Measurements from ENCODE around the gene DDIAS.
"Not testable (repeated sequence)": the region's sequence is repeated elsewhere in the genome, so short reads cannot be mapped to it uniquely, and the experiment has no call there.

Gene DDIAS, protein sequence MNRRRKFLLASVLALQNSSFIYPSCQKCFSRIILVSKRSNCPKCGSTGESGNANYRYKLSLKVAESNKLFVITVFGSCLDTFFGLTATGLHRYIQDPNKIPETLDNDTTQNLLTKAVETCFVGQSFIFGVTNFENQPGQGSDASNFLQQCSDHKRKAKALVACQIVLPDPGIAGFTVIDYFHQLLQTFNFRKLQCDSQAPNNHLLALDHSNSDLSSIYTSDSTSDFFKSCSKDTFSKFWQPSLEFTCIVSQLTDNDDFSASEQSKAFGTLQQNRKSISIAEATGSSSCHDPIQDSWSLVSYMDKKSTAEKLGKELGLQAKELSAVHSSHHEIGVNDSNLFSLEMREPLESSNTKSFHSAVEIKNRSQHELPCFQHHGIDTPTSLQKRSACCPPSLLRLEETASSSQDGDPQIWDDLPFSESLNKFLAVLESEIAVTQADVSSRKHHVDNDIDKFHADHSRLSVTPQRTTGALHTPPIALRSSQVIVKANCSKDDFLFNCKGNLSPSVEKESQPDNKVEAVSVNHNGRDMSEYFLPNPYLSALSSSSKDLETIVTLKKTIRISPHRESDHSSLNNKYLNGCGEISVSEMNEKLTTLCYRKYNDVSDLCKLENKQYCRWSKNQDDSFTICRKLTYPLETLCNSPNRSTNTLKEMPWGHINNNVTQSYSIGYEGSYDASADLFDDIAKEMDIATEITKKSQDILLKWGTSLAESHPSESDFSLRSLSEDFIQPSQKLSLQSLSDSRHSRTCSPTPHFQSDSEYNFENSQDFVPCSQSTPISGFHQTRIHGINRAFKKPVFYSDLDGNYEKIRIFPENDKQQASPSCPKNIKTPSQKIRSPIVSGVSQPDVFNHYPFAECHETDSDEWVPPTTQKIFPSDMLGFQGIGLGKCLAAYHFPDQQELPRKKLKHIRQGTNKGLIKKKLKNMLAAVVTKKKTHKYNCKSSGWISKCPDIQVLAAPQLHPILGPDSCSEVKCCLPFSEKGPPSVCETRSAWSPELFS

GRCh38 chr11:82901165-82901921, at the start of gene DDIAS:
Gene DDIAS, plus strand, starts transcription at chr11:82901736. Its CDS starts 13,003 bp downstream, at chr11:82914739.
- DNase-seq = peak; percentile 92

GRCh38 chr11:82854242-82854641, 47.3 kb upstream of the DDIAS start:
- DNase-seq = no peak

GRCh38 chr11:82854916-82855315, 46.6 kb upstream of the DDIAS start:
- DNase-seq = not testable (repeated sequence)

DNA sequence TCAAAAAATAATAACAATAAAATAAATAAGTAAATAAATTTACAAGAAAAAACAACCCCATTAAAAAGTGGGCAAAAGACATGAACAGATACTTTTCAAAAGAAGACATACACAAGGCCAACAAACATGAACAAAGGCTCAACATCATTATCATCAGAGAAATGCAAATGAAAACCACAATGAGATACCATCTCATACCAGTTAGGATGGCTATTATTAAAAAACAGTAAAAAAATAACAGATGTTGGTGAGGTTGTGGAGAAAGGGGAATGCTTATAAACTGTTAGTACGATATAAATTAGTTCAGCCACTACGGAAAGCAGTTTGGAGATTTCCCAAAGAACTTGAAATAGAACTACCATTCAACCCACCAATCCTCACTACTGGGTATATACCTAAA, 45.9 kb upstream of the DDIAS start:
- DNase-seq = no peak

DNA sequence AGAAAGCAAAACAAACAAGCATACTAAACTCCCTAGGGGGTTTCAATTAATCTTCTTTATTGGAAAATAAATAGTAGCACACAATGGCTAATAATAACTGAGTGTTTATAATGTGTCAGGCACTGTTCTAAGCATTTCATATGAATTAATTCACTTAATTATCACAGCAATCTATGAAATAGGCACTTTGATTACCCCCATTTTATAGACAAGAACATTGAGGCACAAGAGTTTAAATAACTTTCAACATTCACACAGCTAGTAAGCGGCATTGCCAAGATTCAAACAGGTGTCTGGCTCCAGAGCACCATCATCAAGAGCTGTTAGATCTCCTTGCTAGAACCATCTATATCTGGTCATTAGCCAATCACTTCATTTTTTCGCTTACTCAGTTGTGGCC, 44.4 kb upstream of the DDIAS start:
- no peak for DNase-seq

- DNase-seq = no peak
Measured at GRCh38 chr11:82858133-82858532, 43.4 kb upstream of the DDIAS start.

- DNase-seq = no peak
Measured at GRCh38 chr11:82858556-82859091, 42.9 kb upstream of the DDIAS start.

- no peak for DNase-seq
Measured at GRCh38 chr11:82859750-82860149, 41.8 kb upstream of the DDIAS start.

GRCh38 chr11:82862379-82862778, 39.2 kb upstream of the DDIAS start:
- no peak for DNase-seq

DNA sequence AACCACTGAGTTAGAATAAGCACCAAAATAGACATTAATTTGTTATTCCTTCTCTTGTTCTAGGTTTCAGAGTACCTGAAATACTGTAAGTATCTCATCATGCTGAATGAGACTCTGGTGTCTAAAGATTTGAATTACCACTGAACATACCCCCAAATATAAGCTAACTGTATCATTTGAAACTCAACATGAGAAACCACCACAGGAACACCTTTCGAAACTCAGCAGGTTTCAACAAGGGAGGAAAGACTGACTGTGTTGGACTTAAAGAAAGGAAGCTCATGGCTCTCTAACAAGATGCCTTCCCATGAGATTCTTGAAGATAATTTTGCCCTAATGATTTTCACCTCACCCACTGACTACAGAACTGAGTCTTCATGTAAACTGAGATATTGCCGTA, 38.3 kb upstream of the DDIAS start:
- peak; percentile 4 for DNase-seq

- DNase-seq = peak; percentile 79
Measured at GRCh38 chr11:82864268-82864667, 37.3 kb upstream of the DDIAS start.

DNA sequence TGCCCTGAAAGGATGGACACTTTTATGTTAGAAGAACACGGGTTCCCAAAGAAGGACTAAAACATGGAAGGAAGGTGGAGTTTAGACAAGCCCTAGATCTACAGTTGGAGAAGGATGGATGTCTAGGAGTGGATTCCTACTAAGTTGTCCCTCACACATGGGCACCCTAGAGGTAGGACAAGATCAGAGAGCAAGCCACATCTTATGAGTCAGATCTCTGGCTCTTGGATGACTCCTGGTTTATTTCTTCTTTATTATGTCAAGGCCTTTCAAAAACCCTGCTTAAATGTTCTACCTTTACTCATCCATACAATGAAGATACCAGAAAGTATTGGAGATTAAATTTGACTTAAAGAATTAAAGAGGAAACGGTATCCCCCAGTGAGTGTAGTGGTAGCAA, 35.7 kb upstream of the DDIAS start:
- no peak for DNase-seq

DNA sequence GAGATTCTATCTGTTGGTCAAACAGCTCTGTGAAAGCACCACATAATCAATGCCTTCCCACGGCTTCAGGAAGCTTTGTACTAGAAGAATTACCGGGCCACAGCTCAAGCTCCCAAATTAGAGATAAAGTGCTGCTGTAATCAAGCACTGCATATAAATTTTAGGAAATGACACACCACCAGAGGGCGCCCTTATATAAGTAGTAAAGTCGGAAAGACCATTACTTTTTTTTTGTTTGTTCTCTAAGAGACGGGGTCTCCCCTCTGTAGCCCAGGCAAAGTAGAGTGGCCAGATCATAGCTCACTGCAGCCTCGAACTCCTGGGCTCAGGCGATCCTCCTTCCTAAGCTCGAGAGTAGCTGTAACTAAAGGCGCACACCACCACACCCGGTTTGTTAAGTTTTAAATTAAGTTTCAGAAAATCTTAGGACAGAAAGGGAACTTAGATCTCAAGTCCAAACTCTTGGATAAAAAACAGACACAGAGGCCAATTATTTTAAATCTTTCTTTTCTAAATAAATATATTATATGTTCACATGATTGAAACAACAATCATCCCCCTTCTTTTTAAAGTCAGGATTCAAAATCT, 33.9 kb upstream of the DDIAS start:
- DNase-seq = peak; percentile 59

DNA sequence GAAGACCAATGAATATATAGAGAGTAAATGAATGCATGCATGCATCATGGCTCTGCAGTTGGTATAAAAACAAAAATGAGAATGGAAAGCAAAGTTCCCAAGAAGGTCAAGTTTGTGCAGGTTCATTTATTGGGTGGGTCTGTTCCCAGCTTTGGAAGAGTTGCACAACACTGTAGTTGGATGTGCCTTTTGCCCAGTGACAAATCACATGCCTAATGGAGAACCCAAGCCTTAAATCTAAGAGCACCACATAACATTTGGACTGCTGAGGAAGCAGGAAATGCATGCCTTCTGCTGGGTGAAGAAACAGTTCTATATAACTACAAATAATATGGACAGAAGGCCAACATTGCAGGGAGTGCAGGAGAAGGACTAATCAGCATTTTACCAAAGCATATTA, 31.9 kb upstream of the DDIAS start:
- DNase-seq = no peak

DNA sequence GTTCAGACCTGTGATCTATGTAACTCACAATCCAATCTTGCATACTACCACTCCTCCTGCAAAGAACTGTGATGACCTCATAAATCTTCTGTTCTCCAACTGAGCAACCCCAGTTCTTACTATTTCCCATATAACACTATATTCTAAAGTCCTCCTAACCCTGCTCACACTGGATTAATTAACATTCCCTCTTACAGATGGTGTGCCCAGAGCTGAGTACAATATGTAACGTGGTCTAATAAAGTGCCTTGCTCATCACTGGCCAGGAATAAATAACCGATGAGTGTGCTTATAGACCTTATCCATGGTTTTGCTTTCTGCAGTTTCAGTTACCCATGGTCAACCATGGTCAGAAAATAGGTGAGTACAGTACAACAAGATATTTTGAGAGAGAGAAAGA, 29.9 kb upstream of the DDIAS start:
- DNase-seq = no peak

- DNase-seq = no peak
Measured at GRCh38 chr11:82872377-82873150, 29.0 kb upstream of the DDIAS start.

- no peak for DNase-seq
Measured at GRCh38 chr11:82873919-82874333, 27.6 kb upstream of the DDIAS start.

DNA sequence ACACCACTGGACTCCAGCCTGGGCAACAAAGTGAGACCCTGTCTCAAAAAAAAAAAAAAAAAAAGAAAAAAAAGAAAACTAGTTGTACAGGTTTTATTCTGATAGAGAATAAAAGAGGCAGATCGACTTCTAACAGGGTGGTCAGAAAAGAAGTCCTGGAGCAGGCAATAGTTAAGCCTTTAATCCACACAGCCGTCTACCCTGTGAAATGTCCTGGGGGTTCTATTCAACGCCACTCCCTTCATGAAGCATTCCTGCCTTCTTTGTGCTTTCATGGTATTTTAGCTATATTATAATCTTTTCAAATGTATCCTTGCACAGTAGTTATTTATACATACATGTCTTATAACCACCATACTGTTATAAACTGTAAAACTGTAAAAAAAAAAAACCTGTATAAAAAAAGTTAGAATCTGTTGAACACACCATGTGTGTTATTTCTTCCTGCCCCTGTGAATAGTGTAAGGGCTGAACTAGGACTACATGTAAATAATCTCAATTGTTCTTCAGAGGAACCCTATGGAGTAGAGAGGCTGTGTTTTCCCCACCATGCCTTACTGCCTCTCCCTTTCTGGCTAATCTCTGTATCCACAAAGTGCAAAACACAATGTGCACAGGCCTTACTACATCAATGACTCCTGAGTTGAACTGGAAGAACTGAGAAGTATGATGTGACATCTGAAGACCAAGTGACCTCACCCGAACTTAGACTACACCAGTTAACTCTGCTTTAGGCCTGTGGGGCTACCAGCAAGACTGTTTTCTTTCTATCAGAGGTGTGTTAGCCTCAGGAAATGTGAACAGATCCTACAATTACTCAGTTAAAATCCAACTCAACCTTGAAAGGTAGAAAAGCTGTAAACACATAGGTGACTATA, 26.7 kb upstream of the DDIAS start:
- no peak for DNase-seq

DNA sequence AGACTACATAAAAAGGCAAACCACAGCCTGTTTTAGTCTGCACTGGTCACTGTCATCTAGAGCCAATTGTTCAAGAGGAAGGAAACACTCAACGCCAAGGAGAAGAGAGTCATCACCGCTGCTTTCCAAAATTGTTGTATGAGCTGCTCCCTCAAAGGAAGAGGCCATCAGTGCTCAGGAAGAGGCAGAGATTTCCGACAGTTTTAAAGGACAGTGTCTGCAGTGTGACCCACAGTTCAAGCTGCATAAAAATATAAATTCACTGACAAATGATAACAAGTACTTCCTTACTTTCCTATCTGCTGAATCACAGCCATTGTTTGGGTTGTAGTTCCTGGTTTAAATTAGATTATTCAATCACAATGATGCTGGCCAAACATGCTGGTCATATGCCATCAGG, 17.7 kb upstream of the DDIAS start:
- DNase-seq = no peak

Measured in GF-D8 (cell line).